Measurements from ENCODE around the gene MT1M. TPM values are rescaled to one million over a fixed set of nuclear protein-coding genes. Genes with fewer than 3 reads are reported as not detected.
"Not testable (repeated sequence)": the region's sequence is repeated elsewhere in the genome, so short reads cannot be mapped to it uniquely, and the experiment has no call there.

MT1M gene
- total RNA-seq, 1 donor from 2014 or later: 29.8 TPM

DNA sequence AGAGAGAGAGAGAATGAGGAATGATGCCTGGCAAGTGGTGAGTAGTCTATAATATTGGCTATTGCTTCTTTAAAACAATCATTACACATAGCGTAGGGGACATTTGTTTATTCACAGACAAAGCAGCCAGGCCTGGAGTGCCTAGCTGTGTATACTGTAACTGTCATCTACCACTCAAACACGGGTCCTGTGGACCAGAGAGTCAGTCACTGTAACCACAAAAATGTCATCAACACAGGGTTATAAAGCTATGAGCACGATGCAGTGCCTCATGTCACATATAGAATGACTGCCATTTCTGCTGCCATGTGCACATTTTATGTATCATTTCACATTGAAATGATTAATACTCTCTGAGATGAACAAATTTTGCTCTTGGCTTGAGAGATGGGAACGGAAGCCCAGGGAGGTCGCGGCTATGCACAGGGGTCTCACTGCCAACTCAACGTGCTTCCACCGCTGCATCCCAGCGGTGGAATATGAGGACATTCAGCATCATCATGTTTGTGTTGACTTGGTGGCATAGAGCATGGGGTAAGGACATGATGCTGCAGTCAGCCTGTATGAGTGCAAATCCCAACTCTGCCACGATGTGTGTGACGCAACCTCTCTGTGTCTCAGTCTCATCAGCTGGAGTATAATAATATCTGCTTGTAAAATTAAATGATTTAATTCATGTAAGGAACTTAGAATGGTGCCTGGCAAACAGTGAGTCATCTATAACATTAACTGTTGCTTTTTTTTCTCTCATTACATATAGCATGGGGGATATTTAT, 40.5 kb downstream of the MT1M start:
- no peaks in the 10 kb centered on the region for H3K36me3 ChIP-seq
- ATAC-seq: no peak
- H3K9me3 ChIP-seq: no peaks in the 10 kb centered on the region
- H3K27ac ChIP-seq: no peak overlapping the region
- intact Hi-C loops (cut with DNase I): no loop called here
- peaks cover 17% of the 10 kb centered on the region for H3K4me1 ChIP-seq
- no peak for DNase-seq
- H3K4me3 ChIP-seq: no peak overlapping the region
- TF ChIP-seq CTCF (IDR thresholded peaks at IDR 0.05): no peak
- peaks cover 64% of the 10 kb centered on the region for H3K27me3 ChIP-seq (ENCODE audit: low read depth)

- no peak for DNase-seq
- Histone ChIP-seq H3K4me3 (no peak overlapping the region), H3K9me3 (no peaks in the 10 kb centered on the region), H3K4me1 (peaks cover 14% of the 10 kb centered on the region), H3K27ac (no peak overlapping the region), H3K36me3 (no peaks in the 10 kb centered on the region), H3K27me3 (ENCODE audit: low read depth) (peaks cover 55% of the 10 kb centered on the region)
- TF ChIP-seq CTCF (IDR thresholded peaks at IDR 0.05): peak; percentile 68
- intact Hi-C loops (cut with DNase I): no loop called here
- peak; percentile 31 to 66 for ATAC-seq
These were observed 41.5 kb downstream of the MT1M start for GRCh38 chr16:56673921-56674320.

- H3K4me3 ChIP-seq; ATAC-seq; H3K4me1 ChIP-seq; H3K9me3 ChIP-seq; intact Hi-C loops (cut with DNase I); H3K27ac ChIP-seq; H3K36me3 ChIP-seq; DNase-seq: not testable (repeated sequence)
- peaks cover 48% of the 10 kb centered on the region for H3K27me3 ChIP-seq (ENCODE audit: low read depth)
These were observed 42.1 kb downstream of the MT1M start for GRCh38 chr16:56674570-56674969.

DNA sequence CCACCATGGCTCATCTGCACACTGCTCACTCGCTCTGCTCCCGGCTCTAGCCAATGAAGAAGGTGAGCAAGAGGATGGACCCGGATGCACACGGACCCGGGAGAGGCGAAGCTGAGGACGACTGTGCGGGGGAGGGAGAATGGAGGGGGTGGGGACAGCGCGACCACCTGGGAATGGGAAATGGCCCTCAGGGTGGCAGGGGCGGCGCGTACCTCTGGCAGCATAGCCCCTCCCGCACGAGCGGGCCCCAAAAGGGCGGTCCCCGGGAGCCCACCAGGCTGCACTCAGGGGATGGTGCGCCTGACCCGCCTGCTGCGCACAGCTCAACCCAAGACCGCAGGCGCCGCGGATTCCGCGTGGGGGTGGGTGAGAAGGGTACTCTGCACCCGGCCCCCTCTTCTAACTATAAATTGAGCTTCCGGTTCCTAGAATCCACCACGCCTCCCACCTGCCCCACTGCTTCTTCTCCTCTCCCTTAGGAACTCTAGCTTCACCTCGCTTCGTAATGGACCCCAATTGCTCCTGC, 43.3 kb downstream of the MT1M start:
- Histone ChIP-seq H3K27me3 (ENCODE audit: low read depth) (peaks cover 36% of the 10 kb centered on the region), H3K4me1 (peaks cover 8% of the 10 kb centered on the region), H3K9me3 (no peaks in the 10 kb centered on the region), H3K36me3 (no peaks in the 10 kb centered on the region), H3K27ac (no peak overlapping the region), H3K4me3 (peak overlapping the region; percentile 35)
- DNase-seq: no peak
- no peak for TF ChIP-seq CTCF (IDR thresholded peaks at IDR 0.05)
- peak; percentile 43 to 50 for ATAC-seq
- intact Hi-C loops (cut with DNase I): no loop called here

DNA sequence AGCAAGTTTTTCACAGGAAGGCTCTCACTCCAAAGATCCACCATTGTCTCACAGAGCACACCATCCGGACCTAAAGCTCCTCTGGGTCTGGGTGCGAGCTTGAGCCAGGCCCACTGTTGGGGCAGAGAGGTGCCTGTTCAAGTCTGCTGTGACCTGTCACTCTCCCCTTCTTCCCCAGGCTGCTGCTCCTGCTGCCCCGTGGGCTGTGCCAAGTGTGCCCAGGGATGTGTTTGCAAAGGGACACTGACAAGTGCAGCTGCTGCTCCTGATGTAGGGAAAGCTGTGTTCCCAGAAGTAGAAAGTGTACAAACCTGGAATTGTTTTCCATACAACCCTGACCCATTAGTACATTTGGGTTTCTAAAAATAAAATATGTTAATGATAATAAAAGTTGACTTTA, 45.0 kb downstream of the MT1M start:
- intact Hi-C loops (cut with DNase I): no loop called here
- Histone ChIP-seq H3K27ac (no peak overlapping the region), H3K4me3 (no peak overlapping the region), H3K9me3 (no peaks in the 10 kb centered on the region), H3K4me1 (peaks cover 15% of the 10 kb centered on the region), H3K36me3 (no peaks in the 10 kb centered on the region), H3K27me3 (ENCODE audit: low read depth) (peaks cover 32% of the 10 kb centered on the region)
- DNase-seq (no peak), ATAC-seq (no peak)
- TF ChIP-seq CTCF (IDR thresholded peaks at IDR 0.05): no peak

DNA sequence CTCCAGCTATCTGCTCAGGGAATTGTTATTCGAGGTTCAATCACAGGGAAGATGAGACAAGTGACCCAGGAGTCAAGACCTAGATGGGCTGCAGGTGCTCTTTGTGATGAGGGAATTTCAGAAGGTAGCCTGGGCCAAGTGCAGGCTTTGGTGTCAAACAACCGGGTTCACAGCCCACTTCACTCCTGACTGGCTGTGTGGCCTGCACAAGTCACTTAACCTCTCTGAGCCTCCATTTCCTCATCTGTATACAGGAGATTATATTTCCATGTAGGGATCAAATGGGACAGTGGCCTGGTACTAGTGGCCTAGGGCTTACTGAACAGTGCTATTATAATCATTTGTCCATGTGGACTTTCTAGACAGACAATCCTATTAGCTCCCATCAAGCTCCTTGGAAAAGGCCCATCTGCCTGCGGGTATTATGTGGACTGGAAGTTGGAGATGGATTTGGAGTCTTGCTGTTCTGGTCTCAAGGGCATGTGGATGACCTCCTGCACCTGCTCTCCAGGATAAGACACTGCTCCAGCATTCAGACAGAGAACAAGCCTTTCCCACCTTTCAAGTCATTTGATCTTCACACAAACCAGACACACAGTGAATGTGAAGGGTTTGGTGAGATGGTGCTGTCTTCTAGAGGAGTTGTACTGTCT, 46.7 kb downstream of the MT1M start:
- intact Hi-C loops (cut with DNase I): no loop called here
- no peak for TF ChIP-seq CTCF (IDR thresholded peaks at IDR 0.05)
- Histone ChIP-seq H3K27me3 (ENCODE audit: low read depth) (peaks cover 26% of the 10 kb centered on the region), H3K4me1 (peaks cover 30% of the 10 kb centered on the region), H3K4me3 (no peak overlapping the region), H3K36me3 (no peaks in the 10 kb centered on the region), H3K27ac (no peak overlapping the region), H3K9me3 (no peaks in the 10 kb centered on the region)
- ATAC-seq (no peak), DNase-seq (no peak)

Data from lower lobe of right lung (tissue), 2 donors.